ENCODE results near the gene SEMA5A.

DNA sequence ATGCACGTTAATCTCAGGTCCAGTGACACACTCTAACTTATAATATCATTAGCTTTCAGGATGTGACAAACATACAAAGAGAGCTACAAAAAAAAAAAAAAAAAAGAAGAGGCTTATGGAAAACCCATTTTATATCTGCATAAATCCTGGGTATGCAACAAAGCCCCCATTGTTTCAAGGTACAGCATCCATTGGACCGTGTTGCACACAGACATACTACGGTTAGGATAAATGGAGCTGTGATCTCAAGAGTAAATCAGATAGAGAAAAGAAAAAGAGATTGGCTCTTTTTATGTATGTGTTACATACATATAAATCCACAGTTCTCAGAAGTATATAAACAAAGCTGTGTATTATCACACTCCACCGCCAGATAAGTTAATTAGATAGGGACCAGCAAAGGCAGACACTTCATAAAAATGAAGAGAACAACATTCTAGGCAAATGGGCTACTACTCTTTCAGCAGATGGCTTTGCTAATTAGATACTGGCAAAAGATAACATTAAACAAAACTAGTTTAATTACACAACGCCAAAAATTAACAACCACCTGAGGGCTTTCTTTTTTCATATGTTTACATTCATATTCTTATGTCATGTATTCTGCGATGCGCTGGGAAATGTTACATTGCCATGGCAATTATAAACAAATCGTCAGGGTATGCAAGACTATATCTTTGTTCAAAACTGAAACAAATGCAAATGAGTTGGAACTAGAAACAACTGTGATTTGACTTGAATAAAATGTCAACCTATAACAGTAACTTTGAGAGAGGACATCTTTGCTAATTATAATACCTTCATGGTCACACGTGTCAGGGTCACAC is 304.2 kb downstream of the SEMA5A start:
- TF ChIP-seq, protein P1, sequence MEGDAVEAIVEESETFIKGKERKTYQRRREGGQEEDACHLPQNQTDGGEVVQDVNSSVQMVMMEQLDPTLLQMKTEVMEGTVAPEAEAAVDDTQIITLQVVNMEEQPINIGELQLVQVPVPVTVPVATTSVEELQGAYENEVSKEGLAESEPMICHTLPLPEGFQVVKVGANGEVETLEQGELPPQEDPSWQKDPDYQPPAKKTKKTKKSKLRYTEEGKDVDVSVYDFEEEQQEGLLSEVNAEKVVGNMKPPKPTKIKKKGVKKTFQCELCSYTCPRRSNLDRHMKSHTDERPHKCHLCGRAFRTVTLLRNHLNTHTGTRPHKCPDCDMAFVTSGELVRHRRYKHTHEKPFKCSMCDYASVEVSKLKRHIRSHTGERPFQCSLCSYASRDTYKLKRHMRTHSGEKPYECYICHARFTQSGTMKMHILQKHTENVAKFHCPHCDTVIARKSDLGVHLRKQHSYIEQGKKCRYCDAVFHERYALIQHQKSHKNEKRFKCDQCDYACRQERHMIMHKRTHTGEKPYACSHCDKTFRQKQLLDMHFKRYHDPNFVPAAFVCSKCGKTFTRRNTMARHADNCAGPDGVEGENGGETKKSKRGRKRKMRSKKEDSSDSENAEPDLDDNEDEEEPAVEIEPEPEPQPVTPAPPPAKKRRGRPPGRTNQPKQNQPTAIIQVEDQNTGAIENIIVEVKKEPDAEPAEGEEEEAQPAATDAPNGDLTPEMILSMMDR (IDR thresholded peaks at IDR 0.05 in 4 of 5, conservative IDR thresholded peaks at IDR 0.05 in 1 of 5): no peak
- TF ChIP-seq POLR2A (IDR thresholded peaks at IDR 0.05): no peak

All from gastrocnemius medialis (tissue), 4 donors.